ENCODE measurements around the gene ITGA3.
"Not testable (repeated sequence)": the region's sequence is repeated elsewhere in the genome, so short reads cannot be mapped to it uniquely, and the experiment has no call there.

ITGA3 gene

DNA sequence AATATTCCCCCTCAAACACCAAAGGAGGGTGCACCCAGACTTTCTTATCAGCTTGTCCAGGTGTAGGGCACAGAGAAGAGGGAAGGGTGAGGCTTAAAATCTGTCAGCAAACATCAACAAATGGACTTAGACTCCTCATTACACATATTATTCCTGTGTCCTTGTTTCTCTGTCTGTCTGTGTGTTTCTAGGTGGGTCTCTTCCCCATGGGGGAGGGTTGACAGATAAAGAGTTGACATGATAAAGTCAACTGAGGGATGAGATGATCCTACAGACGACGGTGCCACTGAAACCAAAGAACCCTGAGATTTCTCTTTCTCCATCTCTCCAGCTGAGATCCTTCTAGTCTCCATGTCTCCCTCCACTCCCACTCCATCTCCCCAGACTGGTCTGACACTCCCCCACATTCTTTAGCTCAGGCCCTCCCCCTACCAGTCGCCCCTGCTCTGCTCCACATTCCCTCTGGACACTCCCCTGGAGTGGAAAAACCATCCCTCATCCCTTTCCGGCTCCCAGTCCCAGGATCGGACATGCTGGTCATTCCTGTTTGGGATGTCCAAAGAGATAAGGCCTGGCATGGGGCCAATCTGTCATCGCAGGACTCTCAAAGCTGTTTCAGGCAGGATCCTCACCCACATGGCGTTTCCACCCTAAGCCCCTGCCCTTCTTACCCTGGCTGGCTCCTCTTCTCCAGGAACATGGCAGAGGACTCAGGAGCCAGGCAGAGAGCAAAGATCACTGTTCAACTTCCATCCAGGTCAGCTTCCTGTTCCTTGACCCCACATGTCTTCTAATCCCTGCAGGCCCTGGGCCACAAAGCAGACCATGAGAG is 2.9 kb upstream of the ITGA3 start:
- DNase-seq, result no peak

DNA sequence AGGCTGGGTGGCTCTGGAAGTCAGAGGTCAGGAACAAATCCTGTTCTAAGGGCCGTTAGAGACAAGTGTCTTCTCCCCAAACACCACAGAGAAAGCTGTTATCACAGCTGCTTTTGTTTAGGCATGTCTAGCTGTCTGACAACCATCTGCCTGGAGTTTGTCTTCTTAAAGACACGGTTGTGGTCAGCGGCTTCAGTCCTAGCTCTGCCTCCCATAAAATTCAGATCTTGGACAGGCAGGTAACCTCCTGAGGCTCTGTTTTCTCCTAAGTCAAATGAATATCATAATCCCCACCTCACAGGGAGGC is 2.3 kb upstream of the ITGA3 start:
- no peak for DNase-seq

DNA sequence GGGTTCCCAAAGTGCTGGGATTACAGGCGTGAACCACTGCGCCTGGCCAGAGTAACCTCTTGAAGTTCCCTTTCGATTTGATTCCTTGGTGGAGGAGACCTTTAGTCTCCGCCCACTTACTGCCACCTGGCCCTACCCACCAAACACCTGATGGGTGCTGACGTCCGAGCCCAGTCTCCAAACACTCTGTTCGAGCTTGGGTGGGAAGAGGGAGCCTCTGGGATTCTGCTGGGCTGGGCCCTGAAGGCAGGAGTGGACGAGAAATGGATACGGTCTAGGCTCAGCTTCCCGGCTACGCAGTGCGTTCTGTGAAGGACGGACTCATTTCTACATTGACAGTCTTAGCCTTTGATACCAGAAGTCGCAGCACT is 870 bp upstream of the ITGA3 start:
- DNase-seq, result no peak

GRCh38 chr17:50056217-50056960 is 479 bp downstream of the ITGA3 start:
- DNase-seq, result peak; percentile 61 to 63

GRCh38 chr17:50056961-50057330 is 1.0 kb downstream of the ITGA3 start:
- no peak for DNase-seq

DNA sequence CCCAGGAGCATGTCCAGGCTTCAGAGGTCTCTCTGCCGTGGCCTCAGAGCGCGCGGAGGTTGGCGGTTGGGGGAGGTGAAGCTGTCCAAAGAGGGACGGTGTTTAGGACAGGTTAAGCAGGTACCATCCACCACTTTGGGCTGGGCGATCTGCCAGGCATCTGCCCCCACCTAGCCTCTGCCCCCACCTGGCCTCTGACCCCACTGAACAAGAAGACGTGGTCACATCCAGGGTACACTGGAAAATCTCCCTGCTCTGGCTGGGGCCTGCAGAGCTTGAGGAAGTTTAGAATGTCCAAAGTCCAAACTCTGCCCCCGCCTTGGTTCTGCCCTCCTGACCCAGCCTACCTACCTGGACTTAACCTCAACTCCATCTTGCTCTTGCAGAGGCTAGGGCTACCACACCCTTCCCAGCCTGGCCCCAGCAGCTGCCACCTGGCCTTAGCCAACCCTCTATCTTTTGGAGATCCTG is 1.6 kb downstream of the ITGA3 start:
- no peak for DNase-seq

DNA sequence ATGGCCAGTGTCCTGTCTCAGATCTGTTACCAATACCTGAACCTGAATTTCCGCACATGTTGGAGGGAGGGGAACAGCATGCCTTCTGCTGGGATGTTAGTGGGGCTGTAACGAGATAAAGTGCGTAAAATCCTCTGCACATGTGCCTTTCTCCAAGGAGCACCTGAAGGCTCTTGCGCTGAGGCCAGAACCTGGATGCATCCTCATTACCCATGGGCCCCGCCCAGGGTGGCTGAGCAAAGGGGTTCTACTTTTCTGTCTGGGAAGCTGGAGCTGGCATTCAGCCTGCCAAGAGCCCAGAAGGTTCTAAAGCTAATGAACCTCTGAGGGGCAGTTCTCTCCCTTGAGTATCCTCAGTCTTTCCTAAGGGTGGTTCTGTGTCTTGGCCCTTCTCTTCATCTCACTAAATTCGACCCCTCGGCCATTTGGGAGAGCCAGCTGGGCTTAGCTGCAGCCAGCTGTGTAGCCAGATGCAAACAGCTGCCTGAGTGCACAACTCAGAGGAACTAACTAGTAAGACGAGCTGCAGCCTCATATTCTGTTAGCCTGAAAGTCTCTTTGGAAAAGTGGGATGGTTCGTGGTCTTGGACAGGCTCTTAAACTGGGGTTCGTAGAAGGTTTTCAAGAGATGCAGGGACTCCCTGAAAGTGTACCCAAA is 2.5 kb downstream of the ITGA3 start:
- no peak for DNase-seq

DNA sequence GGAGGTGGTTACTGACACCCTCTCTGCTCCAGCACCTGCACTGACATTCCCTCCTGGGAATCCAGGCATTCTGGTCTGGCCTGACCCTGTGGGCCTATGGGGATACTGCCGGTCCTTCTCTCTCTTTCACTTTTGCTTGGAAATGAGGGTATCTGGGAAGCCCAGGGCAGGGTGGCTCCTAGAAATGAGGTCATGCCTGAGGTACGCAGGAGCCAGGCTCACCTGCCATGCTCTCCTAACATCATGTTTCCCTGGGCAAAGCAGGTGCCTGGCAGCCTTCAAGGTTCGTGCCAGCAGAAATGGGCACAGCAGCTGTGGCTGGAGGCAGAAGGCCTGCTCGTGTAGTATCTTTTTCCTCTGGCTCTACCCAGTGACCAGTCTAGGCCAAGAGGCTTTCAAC is 3.3 kb downstream of the ITGA3 start:
- DNase-seq, result no peak

DNA sequence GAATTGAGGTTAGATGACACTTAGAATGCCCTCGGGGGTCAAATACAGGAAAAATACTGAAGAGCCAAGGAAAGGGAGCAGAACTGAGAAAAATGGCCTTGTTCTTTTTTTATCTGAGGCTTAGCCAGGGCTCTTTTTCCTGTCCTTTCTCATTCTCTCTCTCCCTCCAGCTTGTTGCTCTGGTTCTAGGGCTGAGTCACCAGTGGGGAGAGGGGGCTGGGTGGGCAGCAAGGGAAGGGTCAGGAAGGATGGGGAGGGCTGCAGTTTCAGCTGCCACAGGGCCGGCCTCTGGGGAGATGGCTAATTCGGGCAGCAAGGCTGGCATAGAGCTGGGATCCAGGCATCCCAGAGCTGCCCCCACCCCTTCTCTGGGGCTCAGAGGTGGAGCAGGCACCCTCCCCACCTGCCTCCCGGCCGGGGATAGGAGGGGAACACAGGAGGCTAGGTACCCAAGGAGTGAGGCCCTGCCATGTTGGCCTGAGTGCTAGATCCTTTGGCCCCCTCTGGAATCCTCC is 3.9 kb downstream of the ITGA3 start:
- no peak for DNase-seq

GRCh38 chr17:50060951-50061712 is 5.2 kb downstream of the ITGA3 start:
- DNase-seq, result no peak

- not testable (repeated sequence) for DNase-seq
Observed at GRCh38 chr17:50061713-50062045, 5.8 kb downstream of the ITGA3 start.

DNA sequence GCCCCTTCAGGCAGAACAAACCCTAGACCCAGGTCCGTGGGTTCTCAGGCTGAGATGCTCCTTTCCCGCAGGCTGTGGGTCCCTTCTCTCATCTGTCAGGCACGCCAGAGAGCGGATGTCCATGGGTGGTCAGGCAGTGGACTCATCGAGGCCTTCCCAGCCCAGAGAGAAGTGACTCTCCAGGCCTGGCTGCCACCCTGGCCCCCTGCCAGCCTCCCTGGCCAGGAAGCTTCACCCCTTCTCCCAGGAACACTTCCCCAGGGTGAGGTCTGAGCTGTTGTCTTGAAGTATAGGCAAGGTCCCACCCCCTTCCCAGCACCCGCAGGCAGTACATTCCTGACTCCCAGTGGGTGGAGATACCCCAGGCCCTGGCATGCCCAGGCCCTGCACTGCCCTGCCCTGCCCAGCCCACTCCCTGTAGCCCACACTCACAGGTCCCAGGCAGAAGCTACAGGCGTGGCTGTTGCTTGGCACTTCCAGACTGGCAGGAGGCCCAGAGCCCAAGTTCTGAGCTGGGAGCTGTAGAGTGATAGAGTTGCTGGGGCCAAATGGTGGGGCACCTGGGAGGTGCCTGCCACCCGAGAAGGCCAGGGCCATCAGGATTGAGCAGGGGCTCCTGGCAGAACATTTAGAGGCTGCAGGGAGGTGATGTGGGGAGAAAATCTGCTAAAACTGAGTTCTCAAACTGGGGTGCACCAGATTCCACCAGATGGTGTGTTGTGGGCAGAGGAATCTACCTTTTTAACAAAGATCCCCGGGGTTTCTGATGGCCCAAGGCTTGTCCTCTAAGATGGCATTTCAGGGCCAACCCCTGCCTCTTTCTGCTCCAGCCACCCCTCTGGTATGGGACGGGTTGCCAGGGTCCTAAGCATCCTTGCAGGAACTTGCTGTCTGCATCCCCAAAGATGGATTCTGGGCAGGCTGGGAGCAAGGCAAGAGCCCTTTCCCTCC is 6.7 kb downstream of the ITGA3 start:
- DNase-seq, result no peak

GRCh38 chr17:50063561-50064252 is 7.8 kb downstream of the ITGA3 start:
- DNase-seq, result no peak

DNA sequence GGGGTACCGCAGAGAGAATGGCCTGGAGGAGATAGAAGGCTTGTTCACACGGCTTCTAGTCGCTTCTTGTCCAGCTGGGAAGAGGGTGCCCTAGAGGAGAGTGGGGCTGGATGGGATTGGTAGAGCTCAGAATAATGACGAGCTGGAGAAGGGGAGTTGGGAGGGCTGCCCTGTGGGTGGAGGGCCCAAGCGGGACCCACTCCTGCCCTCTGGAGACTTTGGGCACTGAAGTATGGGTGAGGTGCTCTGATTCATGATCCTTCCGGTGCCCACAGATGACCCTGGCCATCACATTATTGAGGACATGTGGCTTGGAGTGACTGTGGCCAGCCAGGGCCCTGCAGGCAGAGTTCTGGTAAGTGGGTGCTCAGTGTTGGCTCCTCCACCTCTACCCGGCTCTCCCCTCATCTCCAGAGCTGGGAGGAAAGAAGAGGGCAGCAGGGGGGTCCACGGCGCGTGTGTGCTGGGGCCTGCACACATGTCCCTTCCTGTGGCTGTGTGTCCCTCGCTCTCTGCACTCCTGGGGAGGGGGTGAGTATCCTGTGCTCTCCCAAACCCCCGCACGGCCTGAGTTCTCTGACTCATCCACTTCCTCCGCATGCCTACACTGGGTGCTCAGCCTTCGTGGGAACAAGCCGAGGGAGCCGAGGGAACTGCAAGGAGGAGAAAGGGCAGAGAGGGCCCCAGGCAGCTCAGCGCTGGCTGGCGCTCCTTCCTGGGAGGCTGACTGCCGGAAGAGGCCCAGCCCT is 8.5 kb downstream of the ITGA3 start:
- no peak for DNase-seq

GRCh38 chr17:50065056-50065455 is 9.1 kb downstream of the ITGA3 start:
- DNase-seq, result no peak

GRCh38 chr17:50066995-50067394 is 11.1 kb downstream of the ITGA3 start:
- DNase-seq, result no peak

- no peak for DNase-seq
Observed at GRCh38 chr17:50067996-50068395, 12.1 kb downstream of the ITGA3 start.

DNA sequence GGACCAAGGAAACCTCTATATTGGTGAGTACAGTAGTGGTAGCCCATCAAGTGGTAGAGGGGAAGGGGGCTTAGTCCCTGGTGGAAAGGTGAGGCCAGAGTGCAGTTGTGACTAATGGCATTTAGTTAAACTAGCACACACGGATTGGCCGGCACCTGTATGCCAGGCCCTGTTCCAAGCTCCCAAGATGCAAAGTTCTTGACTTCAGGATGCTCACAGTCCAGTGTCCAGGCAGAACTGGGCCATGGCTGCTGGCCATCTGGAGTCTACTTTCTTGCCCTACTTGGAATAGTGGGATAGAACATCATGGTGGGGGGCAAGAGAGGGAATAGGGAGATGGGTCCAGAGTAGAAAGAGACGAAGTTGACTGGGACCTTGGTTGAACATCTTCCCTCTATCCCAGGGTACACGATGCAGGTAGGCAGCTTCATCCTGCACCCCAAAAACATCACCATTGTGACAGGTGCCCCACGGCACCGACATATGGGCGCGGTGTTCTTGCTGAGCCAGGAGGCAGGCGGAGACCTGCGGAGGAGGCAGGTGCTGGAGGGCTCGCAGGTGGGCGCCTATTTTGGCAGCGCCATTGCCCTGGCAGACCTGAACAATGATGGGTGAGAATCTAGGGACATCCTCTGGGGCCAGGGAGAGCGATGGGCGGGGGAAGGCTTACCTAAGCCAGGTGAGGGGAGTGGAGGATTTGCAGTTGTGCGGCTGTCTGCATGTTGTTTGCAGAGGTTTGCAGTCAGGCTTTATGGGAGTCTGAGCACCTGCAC is 15.2 kb downstream of the ITGA3 start:
- no peak for DNase-seq

- DNase-seq, result no peak
Observed at GRCh38 chr17:50071692-50072091, 15.8 kb downstream of the ITGA3 start.

DNA sequence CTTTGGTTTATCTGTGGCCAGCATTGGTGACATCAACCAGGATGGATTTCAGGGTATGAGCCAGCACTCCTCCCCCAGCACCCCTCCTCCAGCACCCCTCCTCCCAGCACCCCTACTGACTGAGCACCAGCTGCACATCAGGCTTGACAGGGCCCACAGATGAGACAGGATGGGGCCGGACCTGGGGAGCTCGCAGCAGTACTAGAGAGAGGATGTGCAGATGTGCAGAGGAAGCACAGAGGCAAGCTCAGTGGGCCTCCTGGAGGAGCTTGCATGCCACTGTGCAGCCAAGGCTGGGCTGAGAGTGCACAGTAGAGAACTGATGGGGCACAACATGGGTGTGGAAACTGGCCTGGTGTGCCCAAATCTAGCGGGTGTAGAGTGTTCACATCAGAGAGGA is 16.2 kb downstream of the ITGA3 start:
- no peak for DNase-seq
